ENCODE results near the gene SNX21. TPM values are rescaled to one million over a fixed set of nuclear protein-coding genes. Genes with fewer than 3 reads are reported as not detected.

Gene SNX21
- total RNA-seq, 2 donors from 2014 or later, result 14.4 to 15.8 TPM

GRCh38 chr20:45892049-45892825 lies 58.6 kb downstream of the SNX21 start:
- peak; percentile 56 for ATAC-seq

More at GRCh38 chr20:45892049-45892825, 58.6 kb downstream of the SNX21 start:
- DNase-seq, result peak in 1 of 2 donors; percentile 46
- intact Hi-C loops (cut with DNase I, micrococcal nuclease), result no loop called here

Other genes with a start within 250 kb of the SNX21 start
- gene WFDC10A, start 204.1 kb upstream of the SNX21 start, total RNA-seq, result not detected
- not detected for gene WFDC9, start 202.5 kb upstream of the SNX21 start, total RNA-seq
- not detected for gene WFDC11, start 163.6 kb upstream of the SNX21 start, total RNA-seq
- not detected for gene WFDC13, start 131.8 kb upstream of the SNX21 start, total RNA-seq
- gene WFDC10B, start 128.8 kb upstream of the SNX21 start, total RNA-seq, result not detected
- gene SPINT4, start 111.5 kb upstream of the SNX21 start, total RNA-seq, result not detected
- 1 to 10 TPM; 2.3 to 9.8 TPM for gene WFDC3, start 41.9 kb upstream of the SNX21 start, total RNA-seq
- gene DNTTIP1, start 41.8 kb upstream of the SNX21 start, total RNA-seq, result 10 to 100 TPM; 50.9 to 60.5 TPM
- 10 to 100 TPM in 1 of 2 donors, 1 to 10 TPM in 1; 6.8 to 22.3 TPM for gene UBE2C, start 21.2 kb upstream of the SNX21 start, total RNA-seq
- 1 to 10 TPM; 3.9 to 5.1 TPM for gene TNNC2, start 6.5 kb upstream of the SNX21 start, total RNA-seq
- gene ACOT8, start 23.6 kb downstream of the SNX21 start, total RNA-seq, result 10 to 100 TPM; 46.5 to 47.9 TPM
- gene ZSWIM3, start 23.8 kb downstream of the SNX21 start, total RNA-seq, result 1 to 10 TPM; 4.2 to 5.6 TPM
- 10 to 100 TPM; 11.8 to 12.0 TPM for gene ZSWIM1, start 47.4 kb downstream of the SNX21 start, total RNA-seq
- gene SPATA25, start 53.8 kb downstream of the SNX21 start, total RNA-seq, result 1 to 10 TPM; 2.0 to 3.2 TPM
- 1 to 10 TPM; 4.7 to 5.5 TPM for gene NEURL2, start 57.4 kb downstream of the SNX21 start, total RNA-seq
- gene CTSA, start 57.5 kb downstream of the SNX21 start, total RNA-seq, result 100 to 1,000 TPM; 513 to 538 TPM
- 10 to 100 TPM; 14.7 to 49.5 TPM for gene PLTP, start 78.4 kb downstream of the SNX21 start, total RNA-seq
- gene PCIF1, start 100.9 kb downstream of the SNX21 start, total RNA-seq, result 10 to 100 TPM; 27.2 to 32.1 TPM
- 10 to 100 TPM; 14.8 to 18.2 TPM for gene ZNF335, start 138.4 kb downstream of the SNX21 start, total RNA-seq
- 1 to 10 TPM in 1 of 2 donors, under 1 TPM in 1; 0.31 to 2.1 TPM for gene MMP9, start 175.1 kb downstream of the SNX21 start, total RNA-seq
- gene SLC12A5, start 195.4 kb downstream of the SNX21 start, total RNA-seq, result 1 to 10 TPM in 1 of 2 donors, not detected in 1; 1.6 TPM